Endothelial cell of umbilical vein (primary cell): ENCODE results near the gene TRPM3.

Experiments
- EZH2 ChIP-seq: IDR thresholded peaks from 2 replicates; pipeline ENCODE4 v1.6.1; 2012; ENCODE audit warnings: borderline replicate concordance, low read depth, mild to moderate bottlenecking, moderate library complexity, low read length, inconsistent platforms; ENCODE audit not compliant: severe bottlenecking
- MYC ChIP-seq: IDR thresholded peaks from one replicate; pipeline ENCODE4 v1.6.1; 2011; ENCODE audit warnings: mild to moderate bottlenecking, low read depth, low read length
- POLR2A ChIP-seq: IDR thresholded peaks from 2 replicates; pipeline ENCODE4 v1.6.1; 2012; ENCODE audit warnings: low read depth, mild to moderate bottlenecking, control low read depth, low read length
- POLR2AphosphoS5 ChIP-seq: IDR thresholded peaks from 2 replicates; pipeline ENCODE4 v1.6.1; 2012; ENCODE audit warnings: low read depth, mild to moderate bottlenecking, control low read depth, low read length, moderate library complexity; ENCODE audit not compliant: insufficient read depth
- TF ChIP-seq, protein P1 (sequence below), 2 donors: IDR thresholded peaks; 1 replicate in 1 of 2; 2 replicates in 1 of 2; pipeline ENCODE4 v1.5.1; 2011; ENCODE audit warnings: low read length in 2 of 2, mild to moderate bottlenecking in 2 of 2, moderate library complexity in 2 of 2, control low read depth in 1 of 2, inconsistent platforms in 1 of 2, low read depth in 1 of 2; ENCODE audit not compliant: insufficient read depth in 1 of 2; ENCODE audit errors: extremely low read depth in 1 of 2
- TF ChIP-seq, protein P2 (sequence below): IDR thresholded peaks from 2 replicates; pipeline ENCODE4 v1.6.1; 2011; ENCODE audit not compliant: insufficient read depth, insufficient read length

DNA sequence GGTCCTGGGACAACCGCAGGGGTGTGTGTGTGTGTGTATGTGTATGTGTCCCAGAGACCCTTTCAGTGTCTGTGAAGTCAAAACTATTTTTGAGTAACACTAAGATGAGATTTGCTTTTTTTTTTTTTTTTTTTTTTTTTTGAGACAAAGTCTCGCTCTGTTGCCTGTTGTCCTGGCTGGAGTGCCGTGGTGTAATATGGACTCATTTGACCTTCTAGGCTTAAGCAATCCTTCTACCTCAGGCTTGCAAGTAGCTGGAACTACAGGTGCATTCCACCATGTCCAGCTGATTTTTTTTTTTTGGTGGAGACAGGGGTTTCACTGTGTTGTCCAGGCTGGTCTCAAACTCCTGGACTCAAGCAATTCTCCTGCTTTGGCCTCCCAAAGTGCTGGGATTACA, 609.6 kb downstream of the TRPM3 start:
- no peak for TF ChIP-seq POLR2A
- TF ChIP-seq EZH2, result no peak
- TF ChIP-seq, protein P1, sequence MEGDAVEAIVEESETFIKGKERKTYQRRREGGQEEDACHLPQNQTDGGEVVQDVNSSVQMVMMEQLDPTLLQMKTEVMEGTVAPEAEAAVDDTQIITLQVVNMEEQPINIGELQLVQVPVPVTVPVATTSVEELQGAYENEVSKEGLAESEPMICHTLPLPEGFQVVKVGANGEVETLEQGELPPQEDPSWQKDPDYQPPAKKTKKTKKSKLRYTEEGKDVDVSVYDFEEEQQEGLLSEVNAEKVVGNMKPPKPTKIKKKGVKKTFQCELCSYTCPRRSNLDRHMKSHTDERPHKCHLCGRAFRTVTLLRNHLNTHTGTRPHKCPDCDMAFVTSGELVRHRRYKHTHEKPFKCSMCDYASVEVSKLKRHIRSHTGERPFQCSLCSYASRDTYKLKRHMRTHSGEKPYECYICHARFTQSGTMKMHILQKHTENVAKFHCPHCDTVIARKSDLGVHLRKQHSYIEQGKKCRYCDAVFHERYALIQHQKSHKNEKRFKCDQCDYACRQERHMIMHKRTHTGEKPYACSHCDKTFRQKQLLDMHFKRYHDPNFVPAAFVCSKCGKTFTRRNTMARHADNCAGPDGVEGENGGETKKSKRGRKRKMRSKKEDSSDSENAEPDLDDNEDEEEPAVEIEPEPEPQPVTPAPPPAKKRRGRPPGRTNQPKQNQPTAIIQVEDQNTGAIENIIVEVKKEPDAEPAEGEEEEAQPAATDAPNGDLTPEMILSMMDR (IDR thresholded peaks at IDR 0.05; ENCODE audit: extremely low read depth in 1 of 2, insufficient read depth in 1 of 2, low read depth in 1 of 2, low read length in 2 of 2), result no peak
- TF ChIP-seq, protein P2, sequence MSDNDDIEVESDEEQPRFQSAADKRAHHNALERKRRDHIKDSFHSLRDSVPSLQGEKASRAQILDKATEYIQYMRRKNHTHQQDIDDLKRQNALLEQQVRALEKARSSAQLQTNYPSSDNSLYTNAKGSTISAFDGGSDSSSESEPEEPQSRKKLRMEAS, result no peak
- TF ChIP-seq POLR2AphosphoS5, result no peak
- TF ChIP-seq MYC, result no peak
